SHP77 treated with DMSO at 0.1 percent for 48 hours (cell line): ENCODE results near the gene ZCCHC3.

ENCODE experiments used
- DNase-seq: peaks from one replicate; lab custom pipeline; 2025; lab: John Stamatoyannopoulos, UW

Gene ZCCHC3

GRCh38 chr20:346640-347316 is 49.4 kb downstream of the ZCCHC3 start, which contains the start of gene NRSN2:
Gene NRSN2, plus strand, starts transcription at chr20:347111. Its CDS starts 2,533 bp downstream, at chr20:349644.
- peak; percentile 53 for DNase-seq

- no peak for DNase-seq
Measured at GRCh38 chr20:347317-347639, 49.9 kb downstream of the ZCCHC3 start.

GRCh38 chr20:347640-348484 is 50.5 kb downstream of the ZCCHC3 start:
- DNase-seq, result peak; percentile 95

- no peak for DNase-seq
Measured at GRCh38 chr20:348972-349841, 51.8 kb downstream of the ZCCHC3 start.
